Epithelial cell of proximal tubule (primary cell): ENCODE measurements around the gene TAF12. TPM values are rescaled to one million over a fixed set of nuclear protein-coding genes. Genes with fewer than 3 reads are reported as not detected.
A peak's percentile ranks its signal among the peaks of the same experiment; 100 is the strongest.

Source experiments
- DNase-seq: peaks from one replicate; pipeline ENCODE4 v3.0.0-alpha.2; 2011; ENCODE audit warnings: low read depth
- H3K4me3 ChIP-seq: 2 replicates; pipeline ENCODE4 v1.5.1; 2011; ENCODE audit warnings: low read depth, mild to moderate bottlenecking, low read length
- CTCF ChIP-seq: conservative IDR thresholded peaks from 2 replicates; pipeline ENCODE4 v1.5.1; 2012; ENCODE audit warnings: low read depth, mild to moderate bottlenecking, low read length
- total RNA-seq: library from RNA; depleted of rRNA; stranded (reverse); fragments of >200 nt; gene quantifications from 2 replicates; pipeline ENCODE4 v1.2.3, GENCODE V29; 2015

The TAF12 gene
- total RNA-seq, 1 donor from 2014 or later = 18.6 TPM

GRCh38 chr1:28640766-28641165, 2.1 kb downstream of the TAF12 start:
- no peak for DNase-seq
- H3K4me3 ChIP-seq = no peak overlapping the region
- peak; percentile 52 for TF ChIP-seq CTCF

- no peak for DNase-seq
- H3K4me3 ChIP-seq = no peak overlapping the region
- TF ChIP-seq CTCF = no peak
Measured at GRCh38 chr1:28632560-28632959, 10.3 kb downstream of the TAF12 start.

- DNase-seq = no peak
- TF ChIP-seq CTCF = no peak
- no peak overlapping the region for H3K4me3 ChIP-seq
Measured at GRCh38 chr1:28631713-28632112, 11.2 kb downstream of the TAF12 start.

- no peak for TF ChIP-seq CTCF
- H3K4me3 ChIP-seq = no peak overlapping the region
- DNase-seq = no peak
Measured at GRCh38 chr1:28613175-28613574, 29.7 kb downstream of the TAF12 start.

GRCh38 chr1:28606771-28607170, 36.1 kb downstream of the TAF12 start:
- no peak overlapping the region for H3K4me3 ChIP-seq
- no peak for DNase-seq
- no peak for TF ChIP-seq CTCF

- TF ChIP-seq CTCF = no peak
- no peak overlapping the region for H3K4me3 ChIP-seq
- DNase-seq = no peak
Measured at GRCh38 chr1:28604962-28605361, 37.9 kb downstream of the TAF12 start.

- no peak for DNase-seq
- no peak for TF ChIP-seq CTCF
- H3K4me3 ChIP-seq = no peak overlapping the region
Measured at GRCh38 chr1:28604411-28604810, 38.5 kb downstream of the TAF12 start.
